Upper lobe of left lung (tissue), 6 donors: ENCODE measurements around the gene ATXN7. TPM values are rescaled to one million over a fixed set of nuclear protein-coding genes. Genes with fewer than 3 reads are reported as not detected.
A peak's percentile ranks its signal among the peaks of the same experiment; 100 is the strongest.

Experiments
- ATAC-seq, 2 donors: fragments of 200-7000 bp; cut with Tn5 transposase; one replicate each; pipeline ENCODE4 v1.9.1; 2022; ENCODE audit warnings: mild to moderate bottlenecking in 2 of 2, moderate library complexity in 2 of 2; ENCODE audit not compliant: low FRiP score in 2 of 2
- DNase-seq, 2 donors: peaks; one replicate each; pipeline ENCODE4 v3.0.0-alpha.2; 2019 to 2020
- H3K27ac ChIP-seq, 4 donors: fragments of 200-600 bp; sonication (generic); one replicate each; pipeline ENCODE4 v1.5.1; 2016 to 2019
- H3K27me3 ChIP-seq, 4 donors: fragments of 200-600 bp; sonication (generic); one replicate each; pipeline ENCODE4 v1.5.1; 2017 to 2019
- H3K36me3 ChIP-seq, 4 donors: fragments of 200-600 bp; sonication (generic); one replicate each; pipeline ENCODE4 v1.5.1; 2016 to 2019
- H3K4me1 ChIP-seq, 4 donors: fragments of 200-600 bp; sonication (generic); one replicate each; pipeline ENCODE4 v1.5.1; 2018 to 2019
- H3K4me3 ChIP-seq, 4 donors: fragments of 200-600 bp; sonication (generic); one replicate each; pipeline ENCODE4 v1.5.1; 2017 to 2019; ENCODE audit warnings: mild to moderate bottlenecking in 2 of 4, moderate library complexity in 1 of 4
- H3K9me3 ChIP-seq, 4 donors: fragments of 200-600 bp; sonication (generic); one replicate each; pipeline ENCODE4 v1.5.1; 2018 to 2019
- CTCF ChIP-seq, 6 experiments: fragments of 450-650 bp in 4 of 6; fragments of 200-600 bp in 2 of 6; sonication (generic) in 2 of 6; IDR thresholded peaks; one replicate each; pipeline ENCODE4 v1.5.1; 2016 to 2019; ENCODE audit warnings: antibody characterized with exemption in 6 of 6
- EP300 ChIP-seq, 4 donors: sonication (generic); formaldehyde crosslinking; IDR thresholded peaks; one replicate each; pipeline ENCODE4 v1.5.1; 2017; ENCODE audit warnings: antibody characterized with exemption in 4 of 4, control low read depth in 2 of 4
- POLR2A ChIP-seq, 4 donors: fragments of 450-650 bp; IDR thresholded peaks; one replicate each; pipeline ENCODE4 v1.5.1; 2016 to 2017; ENCODE audit warnings: antibody characterized with exemption in 4 of 4, mild to moderate bottlenecking in 2 of 4
- POLR2AphosphoS5 ChIP-seq, 2 donors: sonication (generic); formaldehyde crosslinking; IDR thresholded peaks; one replicate each; pipeline ENCODE4 v1.5.1; 2017; ENCODE audit warnings: antibody characterized with exemption in 2 of 2
- WGBS, 2 donors: methylation state at CpG; one replicate each; pipeline ENCODE4 v1.1.5; 2017 to 2018; 5-methylcytosine and 5-hydroxymethylcytosine counted together
- total RNA-seq, 6 donors: library from RNA; depleted of rRNA in 4 of 6; stranded (reverse); fragments of >200 nt in 4 of 6; gene quantifications; one replicate each; pipeline versions ENCODE4 v1.1.0 to v1.2.1, GENCODE V29; 2016 to 2021
- donor health status: DM: no; HTN: no; CAD: no; lungs with moderate emphysema.
- donor health status: DM: no; HTN: yes; CAD: no; lungs with severe emphysema.

Gene ATXN7
- total RNA-seq, 6 donors from 2014 or later: 29.5 to 83.8 (median 42.3) TPM

DNA sequence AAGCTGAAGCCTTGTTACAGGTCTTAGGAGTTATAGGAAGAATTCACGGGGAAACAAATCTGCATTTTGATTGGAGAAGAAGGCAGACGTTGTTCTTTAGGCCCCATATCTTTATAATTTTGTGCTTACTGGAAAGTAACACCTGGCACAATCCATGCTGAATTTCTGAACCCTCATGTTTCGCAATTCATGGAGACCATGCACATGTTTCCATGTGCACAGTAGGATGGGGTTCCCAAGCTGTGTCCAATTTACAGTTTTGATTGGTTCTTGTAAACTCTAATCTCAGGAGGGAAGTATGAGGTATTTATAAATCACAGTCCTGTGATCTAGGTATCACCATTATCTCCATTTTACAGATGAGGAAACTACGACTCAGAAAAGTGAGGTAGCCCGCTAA, 56.3 kb downstream of the ATXN7 start:
- Histone ChIP-seq H3K9me3 (no peaks in the 10 kb centered on the region), H3K27me3 (no peaks in the 10 kb centered on the region), H3K4me3 (no peak overlapping the region), H3K36me3 (peaks cover 0 to 61% (median 10%) of the 10 kb centered on the region in 4 donors), H3K27ac (no peak overlapping the region), H3K4me1 (peaks cover 2 to 13% (median 8%) of the 10 kb centered on the region in 4 donors)
- DNase-seq: no peak
- TF ChIP-seq POLR2A (IDR thresholded peaks at IDR 0.05) (no peak), EP300 (IDR thresholded peaks at IDR 0.05) (no peak), CTCF (IDR thresholded peaks at IDR 0.05) (no peak), POLR2AphosphoS5 (IDR thresholded peaks at IDR 0.05) (no peak)
- ATAC-seq: no peak
- WGBS, 2 donors: 92 to 94% methylated on average over 5 of the region's 5 CpGs

GRCh38 chr3:63921741-63922482, 58.2 kb downstream of the ATXN7 start:
- 82 to 86% methylated on average over 6 of the region's 6 CpGs for WGBS, 2 donors
- ATAC-seq (peak in 1 of 2 donors; percentile 74), DNase-seq (no peak)
- no peak for TF ChIP-seq EP300 (IDR thresholded peaks at IDR 0.05)
- no peak for TF ChIP-seq CTCF (IDR thresholded peaks at IDR 0.05)
- no peak for TF ChIP-seq POLR2A (IDR thresholded peaks at IDR 0.05)
- no peak for TF ChIP-seq POLR2AphosphoS5 (IDR thresholded peaks at IDR 0.05)
- Histone ChIP-seq H3K4me1 (peaks cover 5 to 12% (median 9%) of the 10 kb centered on the region in 4 donors), H3K36me3 (peaks cover 0 to 55% (median 8%) of the 10 kb centered on the region in 4 donors), H3K9me3 (no peaks in the 10 kb centered on the region), H3K4me3 (no peak overlapping the region), H3K27ac (peak overlapping the region in 1 of 4 donors; percentile 52), H3K27me3 (no peaks in the 10 kb centered on the region)

DNA sequence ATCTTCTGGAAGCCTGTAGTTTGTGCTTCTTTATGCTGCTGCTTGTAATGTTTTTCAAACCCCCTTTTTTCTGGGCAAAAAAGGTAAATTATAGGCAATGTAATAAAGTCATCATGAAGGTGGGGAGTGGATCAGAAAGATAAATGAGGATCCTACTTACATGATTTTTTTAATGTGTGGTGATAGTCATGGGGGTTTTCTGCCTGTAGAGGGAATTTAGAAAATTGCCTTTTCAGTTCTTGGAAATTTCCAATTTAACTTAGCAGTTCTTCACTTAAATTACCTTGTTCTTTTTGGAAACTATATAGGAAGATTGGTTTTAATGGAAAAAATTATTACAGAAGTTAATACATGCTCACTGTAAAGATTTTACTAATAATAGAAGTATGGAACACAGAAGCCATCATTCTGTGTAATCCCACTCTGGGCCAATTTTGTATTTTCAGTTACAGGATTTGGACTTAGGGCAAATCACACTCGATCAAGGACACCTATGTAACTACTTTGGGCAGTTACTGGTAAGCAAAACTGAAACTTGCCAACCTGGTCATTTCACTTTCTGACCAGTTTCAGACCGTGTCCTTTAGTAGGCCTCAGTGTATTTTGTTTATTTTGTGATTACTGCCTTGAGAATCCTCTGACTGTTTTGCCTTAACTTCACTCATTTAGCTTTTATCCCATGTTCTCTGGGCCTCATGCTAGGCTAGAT, 59.0 kb downstream of the ATXN7 start:
- Histone ChIP-seq H3K27ac (peak overlapping the region in 1 of 4 donors; percentile 52), H3K9me3 (no peaks in the 10 kb centered on the region), H3K36me3 (peaks cover 0 to 48% (median 7%) of the 10 kb centered on the region in 4 donors), H3K27me3 (no peaks in the 10 kb centered on the region), H3K4me1 (peaks cover 5 to 15% (median 10%) of the 10 kb centered on the region in 4 donors), H3K4me3 (no peak overlapping the region)
- ATAC-seq (no peak), DNase-seq (no peak)
- 77 to 85% methylated on average over 2 of the region's 2 CpGs for WGBS, 2 donors
- TF ChIP-seq EP300 (IDR thresholded peaks at IDR 0.05) (no peak), POLR2A (IDR thresholded peaks at IDR 0.05) (no peak), CTCF (IDR thresholded peaks at IDR 0.05) (no peak), POLR2AphosphoS5 (IDR thresholded peaks at IDR 0.05) (no peak)

- Histone ChIP-seq H3K4me1 (peaks cover 9 to 16% (median 15%) of the 10 kb centered on the region in 4 donors), H3K4me3 (no peak overlapping the region), H3K27me3 (no peaks in the 10 kb centered on the region), H3K9me3 (no peaks in the 10 kb centered on the region), H3K27ac (no peak overlapping the region), H3K36me3 (peaks cover 0 to 39% (median 5%) of the 10 kb centered on the region in 4 donors)
- ATAC-seq (no peak), DNase-seq (no peak)
- TF ChIP-seq CTCF (IDR thresholded peaks at IDR 0.05) (no peak), POLR2A (IDR thresholded peaks at IDR 0.05) (no peak), POLR2AphosphoS5 (IDR thresholded peaks at IDR 0.05) (no peak), EP300 (IDR thresholded peaks at IDR 0.05) (no peak)
- WGBS, 2 donors: 94 to 98% methylated on average over 4 of the region's 4 CpGs
Observed at GRCh38 chr3:63926309-63926708, 62.6 kb downstream of the ATXN7 start.
